ENCODE results near the gene ZFP57.

The ZFP57 gene

DNA sequence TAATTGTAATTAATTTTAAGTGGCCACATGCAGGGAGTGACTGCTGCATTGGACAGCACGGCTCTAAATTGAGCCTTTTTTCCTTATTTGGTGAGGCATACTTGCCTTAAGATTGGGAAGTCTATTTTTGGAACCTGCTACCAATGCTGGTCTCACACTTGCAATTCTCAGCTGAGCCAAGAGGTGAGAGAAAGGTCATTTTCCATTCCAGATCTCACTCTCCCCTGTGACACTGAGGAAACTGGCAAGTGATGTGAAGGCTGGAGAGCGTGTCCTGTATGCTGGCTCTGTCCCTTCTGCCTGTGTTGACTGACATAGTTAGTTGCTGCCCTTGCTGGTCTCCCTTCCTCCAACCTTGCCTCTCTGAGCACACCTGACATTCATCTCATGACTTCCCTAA, 24.8 kb downstream of the ZFP57 start:
- Mint-ChIP-seq H3K4me1 (ENCODE audit: low read depth in 2 of 2) (peaks cover 5% of the 10 kb centered on the region in 2 donors), H3K36me3 (ENCODE audit: insufficient read depth) (no peaks in the 10 kb centered on the region), H3K9me3 (no peaks in the 10 kb centered on the region), H3K4me3 (no peak overlapping the region), H3K27me3 (peaks cover 46 to 69% of the 10 kb centered on the region in 2 donors), H3K27ac (no peak overlapping the region)
- no peak for ATAC-seq (replicated peaks)
- DNase-seq: no peak

DNA sequence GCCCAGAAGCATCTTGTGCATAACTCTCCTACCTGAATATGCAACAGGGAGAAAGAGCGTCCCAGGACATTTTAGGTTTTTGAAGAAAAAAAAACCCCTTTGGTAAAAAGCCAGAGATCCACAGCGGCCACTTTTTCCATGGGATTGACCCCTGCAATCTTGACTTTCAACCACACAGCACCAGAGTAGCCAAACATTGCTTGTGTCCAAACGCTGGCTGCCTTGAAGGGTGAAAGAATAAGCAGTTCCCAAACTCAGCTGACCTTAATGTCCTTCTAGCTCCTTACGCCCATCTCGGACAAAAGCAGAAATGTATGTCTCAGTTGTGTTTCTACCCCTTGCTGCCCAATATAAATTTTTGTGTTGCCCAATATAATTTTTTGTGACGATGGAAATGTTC, 25.3 kb downstream of the ZFP57 start:
- no peak for DNase-seq
- H3K27me3 Mint-ChIP-seq: peaks cover 41 to 64% of the 10 kb centered on the region in 2 donors
- peaks cover 5% of the 10 kb centered on the region in 2 donors for H3K4me1 Mint-ChIP-seq (ENCODE audit: low read depth in 2 of 2)
- no peaks in the 10 kb centered on the region for H3K9me3 Mint-ChIP-seq
- H3K4me3 Mint-ChIP-seq: no peak overlapping the region
- no peak for ATAC-seq (replicated peaks)
- no peak overlapping the region for H3K27ac Mint-ChIP-seq
- H3K36me3 Mint-ChIP-seq (ENCODE audit: insufficient read depth): no peaks in the 10 kb centered on the region

DNA sequence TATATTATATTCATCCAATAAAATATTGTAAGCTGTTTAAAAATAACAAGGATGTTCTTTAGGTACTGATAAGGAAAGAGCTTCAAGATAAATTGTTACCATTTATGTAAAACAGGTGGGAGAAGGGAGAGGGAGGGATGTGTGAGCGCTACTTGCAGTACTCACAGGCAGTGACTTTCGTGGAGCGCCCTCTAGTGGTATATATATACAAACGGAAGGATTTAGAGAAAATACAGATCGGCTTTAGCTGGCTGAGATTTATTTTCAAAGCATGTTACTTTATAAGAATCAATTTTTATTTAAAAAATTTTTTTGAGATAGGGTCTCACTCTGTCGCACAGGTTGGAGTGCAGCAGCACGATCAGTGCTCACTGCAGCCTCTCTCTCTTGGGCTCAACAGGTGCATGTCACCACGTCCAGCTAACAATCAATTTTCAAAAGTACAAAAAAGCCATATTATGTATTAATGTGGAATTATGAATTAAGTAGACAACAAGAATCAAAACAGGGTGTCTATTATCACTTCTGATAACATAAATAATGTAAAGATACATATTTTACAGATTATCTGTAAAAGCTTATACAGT, 27.4 kb downstream of the ZFP57 start:
- no peak for ATAC-seq (replicated peaks)
- H3K36me3 Mint-ChIP-seq (ENCODE audit: insufficient read depth): peaks cover 14% of the 10 kb centered on the region
- no peak overlapping the region for H3K27ac Mint-ChIP-seq
- H3K27me3 Mint-ChIP-seq: peaks cover 39 to 49% of the 10 kb centered on the region in 2 donors
- peak; percentile 31 to 44 (median 36) for DNase-seq
- no peak overlapping the region for H3K4me3 Mint-ChIP-seq
- peaks cover 10 to 14% of the 10 kb centered on the region in 2 donors for H3K4me1 Mint-ChIP-seq (ENCODE audit: low read depth in 2 of 2)
- H3K9me3 Mint-ChIP-seq: no peaks in the 10 kb centered on the region

DNA sequence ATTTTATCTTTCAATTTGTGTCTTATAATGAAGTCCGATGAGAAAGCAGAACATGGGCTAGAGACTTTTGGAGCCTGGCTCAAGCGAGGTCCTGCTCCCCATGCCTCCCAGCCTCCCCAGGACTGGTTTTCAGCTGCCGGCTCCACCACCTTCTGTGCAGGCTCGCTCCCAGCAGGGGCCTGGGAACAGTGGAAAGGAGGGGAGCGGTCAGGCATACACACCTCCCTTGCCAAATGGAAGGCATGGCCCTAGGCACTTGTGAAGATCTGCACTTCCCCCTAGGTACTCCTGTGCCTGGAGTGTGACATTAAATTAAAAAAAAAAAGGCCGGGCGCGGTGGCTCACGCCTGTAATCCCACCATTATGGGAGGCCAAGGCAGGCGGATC, 28.8 kb downstream of the ZFP57 start:
- H3K36me3 Mint-ChIP-seq (ENCODE audit: insufficient read depth): peaks cover 14% of the 10 kb centered on the region
- no peak overlapping the region for H3K27ac Mint-ChIP-seq
- peaks cover 25 to 36% of the 10 kb centered on the region in 2 donors for H3K27me3 Mint-ChIP-seq
- no peak for ATAC-seq (replicated peaks)
- no peak overlapping the region for H3K4me3 Mint-ChIP-seq
- no peak for DNase-seq
- H3K9me3 Mint-ChIP-seq: no peaks in the 10 kb centered on the region
- H3K4me1 Mint-ChIP-seq (ENCODE audit: low read depth in 2 of 2): peaks cover 10 to 14% of the 10 kb centered on the region in 2 donors

DNA sequence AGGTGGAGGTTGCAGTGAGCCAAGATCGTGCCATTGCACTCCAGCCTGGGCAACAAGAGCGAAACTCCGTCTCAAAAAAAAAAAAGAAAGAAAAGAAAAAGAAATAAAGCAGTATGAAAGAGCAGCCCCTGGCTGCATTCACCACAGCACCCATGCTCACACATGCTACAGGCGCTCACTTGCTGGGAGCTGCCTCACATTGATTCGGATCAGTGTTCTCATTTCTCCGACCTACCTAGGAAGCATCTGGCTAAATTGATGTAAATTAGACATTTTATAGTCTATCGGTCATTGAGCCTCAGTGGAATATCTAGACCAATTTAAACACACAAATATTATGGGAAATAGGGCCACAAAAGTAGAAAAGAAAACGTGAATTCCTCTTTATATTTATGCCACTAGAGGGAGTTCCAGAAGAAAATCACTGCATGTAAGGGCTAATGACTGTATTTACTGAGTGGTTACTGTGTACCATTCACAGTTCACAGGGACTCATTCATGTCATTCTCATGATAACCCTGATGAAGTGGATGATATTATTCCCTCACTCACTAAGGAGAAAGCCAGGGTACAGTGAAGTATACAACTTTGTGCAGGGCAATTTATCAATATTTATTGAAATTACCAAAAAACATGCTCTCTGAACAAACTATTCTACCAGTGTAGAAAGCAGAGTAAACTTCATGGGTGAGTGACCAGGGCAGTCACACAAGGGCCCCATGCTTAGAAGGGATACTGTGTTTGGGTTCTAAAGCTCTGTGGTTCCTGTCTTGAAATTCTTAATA, 29.3 kb downstream of the ZFP57 start:
- H3K27me3 Mint-ChIP-seq: peaks cover 21 to 30% of the 10 kb centered on the region in 2 donors
- H3K36me3 Mint-ChIP-seq (ENCODE audit: insufficient read depth): peaks cover 14% of the 10 kb centered on the region
- no peaks in the 10 kb centered on the region for H3K9me3 Mint-ChIP-seq
- no peak overlapping the region for H3K4me3 Mint-ChIP-seq
- H3K27ac Mint-ChIP-seq: no peak overlapping the region
- DNase-seq: no peak
- H3K4me1 Mint-ChIP-seq (ENCODE audit: low read depth in 2 of 2): peaks cover 10 to 14% of the 10 kb centered on the region in 2 donors
- ATAC-seq (replicated peaks): no peak

DNA sequence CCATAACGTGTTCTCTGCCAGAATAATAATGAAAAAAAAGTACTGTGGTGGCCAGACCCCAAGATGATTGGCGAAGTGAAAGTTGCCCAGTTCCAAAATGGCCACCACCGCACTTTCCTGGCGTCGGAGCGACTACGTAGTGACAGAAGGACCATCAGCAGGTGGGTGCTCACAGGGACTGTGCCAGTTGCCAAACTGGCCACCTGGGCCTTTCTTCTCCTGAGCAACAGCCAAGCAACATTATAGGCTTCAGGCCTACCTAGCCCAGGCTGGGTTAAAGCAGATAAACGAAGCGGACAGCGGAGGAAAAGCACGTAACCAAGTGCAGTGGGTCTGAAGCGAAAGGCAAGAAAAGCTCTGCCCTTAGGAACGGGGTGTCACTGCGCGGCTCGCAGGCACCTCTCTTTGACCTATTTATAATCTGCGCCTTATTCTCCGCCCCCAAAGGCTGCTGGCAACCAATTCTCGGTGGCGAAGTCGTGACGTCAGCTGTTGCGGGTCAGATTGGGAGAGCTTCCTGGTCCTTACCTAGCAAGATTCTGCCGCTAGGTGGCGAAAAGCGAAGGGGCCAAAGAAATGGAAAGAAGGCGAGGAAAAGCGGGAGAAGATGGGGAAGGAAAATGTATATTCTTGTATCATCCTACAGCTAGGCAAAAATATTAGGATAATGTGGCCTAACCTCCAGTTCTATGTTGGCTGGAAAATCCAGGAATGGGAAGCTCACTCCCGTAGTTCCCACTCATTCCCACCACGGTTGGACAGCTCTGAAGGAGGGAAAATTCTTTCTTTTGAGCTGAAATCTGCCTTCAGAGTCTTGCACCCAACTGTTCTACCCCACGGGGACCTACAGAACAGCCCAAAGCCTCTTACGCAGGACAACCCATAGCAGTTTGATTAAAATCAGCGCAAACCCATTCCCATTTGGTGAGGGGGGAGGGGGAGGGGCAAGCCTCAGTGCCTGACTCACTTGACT, 31.0 kb downstream of the ZFP57 start:
- ATAC-seq (replicated peaks) (peak; percentile 93), DNase-seq (peak; percentile 98 to 99 (median 98))
- Mint-ChIP-seq H3K27me3 (peaks cover 8 to 14% of the 10 kb centered on the region in 2 donors), H3K4me3 (peak overlapping the region; percentile 95 to 97), H3K4me1 (ENCODE audit: low read depth in 2 of 2) (peaks cover 10 to 14% of the 10 kb centered on the region in 2 donors), H3K36me3 (ENCODE audit: insufficient read depth) (peaks cover 14% of the 10 kb centered on the region), H3K27ac (peak overlapping the region; percentile 99), H3K9me3 (no peaks in the 10 kb centered on the region)

DNA sequence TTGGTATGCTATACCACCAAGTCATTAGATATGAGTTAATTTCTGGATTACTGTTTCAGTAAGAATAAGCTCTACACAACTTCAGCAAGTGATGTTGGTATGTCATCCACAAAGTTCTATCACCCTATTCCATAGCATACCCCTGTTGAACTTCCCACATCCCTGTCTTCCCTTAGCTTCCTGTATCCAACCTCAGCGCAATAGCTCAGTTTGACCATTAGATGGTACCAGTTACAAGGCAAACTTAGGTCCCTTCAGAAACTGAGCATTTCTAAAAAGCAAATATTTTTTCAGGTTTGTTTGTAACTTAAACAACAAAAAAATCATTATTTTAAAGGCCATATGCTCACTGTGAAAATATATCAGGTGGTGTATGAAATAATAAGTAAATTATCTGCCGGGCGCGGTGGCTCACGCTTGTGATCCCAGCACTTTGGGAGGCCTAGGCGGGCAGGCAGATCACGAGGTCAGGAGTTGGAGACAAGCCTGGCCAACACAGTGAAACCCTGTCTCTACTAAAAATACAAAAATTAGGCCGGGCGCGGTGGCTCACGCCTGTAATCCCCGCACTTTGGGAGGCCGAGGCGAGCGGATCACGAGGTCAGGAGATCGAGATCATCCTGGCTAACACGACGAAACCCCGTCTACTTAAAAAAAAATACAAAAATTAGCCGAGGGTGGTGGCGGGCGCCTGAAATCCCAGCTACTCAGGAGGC, 32.9 kb downstream of the ZFP57 start:
- Mint-ChIP-seq H3K27me3 (no peaks in the 10 kb centered on the region), H3K36me3 (ENCODE audit: insufficient read depth) (peaks cover 14% of the 10 kb centered on the region), H3K4me1 (ENCODE audit: low read depth in 2 of 2) (peaks cover 10 to 14% of the 10 kb centered on the region in 2 donors), H3K27ac (peak overlapping the region in 1 of 2 donors; percentile 25), H3K9me3 (no peaks in the 10 kb centered on the region), H3K4me3 (peak overlapping the region in 1 of 2 donors; percentile 95)
- DNase-seq: no peak
- ATAC-seq (replicated peaks): no peak

DNA sequence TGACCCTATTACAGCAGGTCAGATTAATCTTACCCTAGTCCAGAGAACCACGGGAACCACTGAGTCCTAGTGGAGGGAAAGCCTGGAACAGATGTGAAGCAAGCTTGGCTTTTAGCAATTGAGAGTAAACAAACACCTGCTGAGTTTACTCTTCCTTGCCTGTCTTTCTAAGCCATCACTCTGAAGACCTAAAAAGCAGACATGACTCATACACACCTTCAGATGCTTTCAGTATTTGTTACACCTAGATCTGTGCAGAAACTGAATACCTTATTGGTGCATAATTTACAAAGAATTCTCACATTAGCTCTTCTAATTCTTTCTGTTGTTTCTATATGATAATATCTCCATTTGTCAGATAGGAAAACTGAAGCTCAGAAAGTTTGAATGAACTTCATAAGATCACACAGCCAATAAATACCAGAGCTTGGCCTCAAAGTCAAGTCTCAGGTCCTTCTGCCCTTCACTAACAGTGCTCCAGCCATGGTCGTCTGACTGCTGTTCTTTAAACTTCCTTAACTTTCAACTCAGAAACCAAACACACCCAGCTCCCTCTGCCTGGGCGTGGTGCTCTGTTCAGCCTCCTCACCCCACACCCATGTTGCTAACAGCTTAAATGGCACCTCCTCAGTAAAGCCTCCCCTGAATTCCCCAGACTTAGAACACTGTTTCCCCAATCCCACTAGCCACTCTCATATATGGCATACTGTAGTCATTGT, 39.4 kb downstream of the ZFP57 start:
- Mint-ChIP-seq H3K9me3 (no peaks in the 10 kb centered on the region), H3K4me1 (ENCODE audit: low read depth in 2 of 2) (peaks cover 4 to 8% of the 10 kb centered on the region in 2 donors), H3K36me3 (ENCODE audit: insufficient read depth) (no peaks in the 10 kb centered on the region), H3K4me3 (no peak overlapping the region), H3K27me3 (peaks cover 0 to 10% of the 10 kb centered on the region in 2 donors), H3K27ac (peak overlapping the region in 1 of 2 donors; percentile 20)
- ATAC-seq (replicated peaks) (peak; percentile 36), DNase-seq (no peak)

DNA sequence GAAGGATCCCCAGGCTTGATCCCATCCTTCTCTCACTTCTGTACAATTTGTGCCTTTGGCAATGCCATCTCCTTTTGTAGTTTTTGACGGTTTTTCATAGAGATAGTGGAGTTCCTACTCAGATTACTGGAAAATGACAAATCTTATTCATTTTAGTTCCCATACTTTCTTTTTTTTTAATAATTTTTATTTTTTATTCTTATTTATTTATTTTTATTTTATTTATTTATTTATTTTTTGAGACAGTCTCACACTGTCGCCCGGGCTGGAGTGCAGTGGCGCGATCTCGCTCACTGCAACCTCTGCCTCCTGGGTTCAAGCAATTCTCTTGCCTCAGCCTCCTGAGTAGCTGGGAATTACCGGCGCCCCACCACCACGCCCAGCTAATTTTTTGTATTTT, 43.7 kb downstream of the ZFP57 start:
- peaks cover 2 to 16% of the 10 kb centered on the region in 2 donors for H3K27me3 Mint-ChIP-seq
- DNase-seq (no peak), ATAC-seq (replicated peaks) (no peak)
- H3K9me3 Mint-ChIP-seq: no peaks in the 10 kb centered on the region
- no peak overlapping the region for H3K27ac Mint-ChIP-seq
- peaks cover 12 to 16% of the 10 kb centered on the region in 2 donors for H3K4me1 Mint-ChIP-seq (ENCODE audit: low read depth in 2 of 2)
- H3K4me3 Mint-ChIP-seq: no peak overlapping the region
- no peaks in the 10 kb centered on the region for H3K36me3 Mint-ChIP-seq (ENCODE audit: insufficient read depth)

DNA sequence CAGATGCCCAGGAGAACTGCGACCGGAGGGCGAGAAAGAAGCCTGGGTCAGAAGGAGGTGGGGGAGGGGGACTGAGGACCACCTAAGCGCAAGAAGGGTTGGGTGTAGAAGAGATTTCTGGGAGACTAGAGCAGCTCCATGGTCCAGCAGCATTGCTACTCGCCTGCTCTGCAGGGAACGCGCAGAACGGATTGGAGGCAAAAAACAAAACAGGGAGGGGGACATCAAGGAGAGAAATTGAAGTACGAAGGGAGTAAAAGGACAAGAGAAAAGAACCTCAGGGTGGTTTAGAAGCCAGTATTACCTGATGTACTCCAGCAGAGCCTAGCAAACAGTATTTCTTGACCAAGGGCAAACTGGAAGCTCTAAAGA, 47.4 kb downstream of the ZFP57 start:
- no peak for ATAC-seq (replicated peaks)

DNA sequence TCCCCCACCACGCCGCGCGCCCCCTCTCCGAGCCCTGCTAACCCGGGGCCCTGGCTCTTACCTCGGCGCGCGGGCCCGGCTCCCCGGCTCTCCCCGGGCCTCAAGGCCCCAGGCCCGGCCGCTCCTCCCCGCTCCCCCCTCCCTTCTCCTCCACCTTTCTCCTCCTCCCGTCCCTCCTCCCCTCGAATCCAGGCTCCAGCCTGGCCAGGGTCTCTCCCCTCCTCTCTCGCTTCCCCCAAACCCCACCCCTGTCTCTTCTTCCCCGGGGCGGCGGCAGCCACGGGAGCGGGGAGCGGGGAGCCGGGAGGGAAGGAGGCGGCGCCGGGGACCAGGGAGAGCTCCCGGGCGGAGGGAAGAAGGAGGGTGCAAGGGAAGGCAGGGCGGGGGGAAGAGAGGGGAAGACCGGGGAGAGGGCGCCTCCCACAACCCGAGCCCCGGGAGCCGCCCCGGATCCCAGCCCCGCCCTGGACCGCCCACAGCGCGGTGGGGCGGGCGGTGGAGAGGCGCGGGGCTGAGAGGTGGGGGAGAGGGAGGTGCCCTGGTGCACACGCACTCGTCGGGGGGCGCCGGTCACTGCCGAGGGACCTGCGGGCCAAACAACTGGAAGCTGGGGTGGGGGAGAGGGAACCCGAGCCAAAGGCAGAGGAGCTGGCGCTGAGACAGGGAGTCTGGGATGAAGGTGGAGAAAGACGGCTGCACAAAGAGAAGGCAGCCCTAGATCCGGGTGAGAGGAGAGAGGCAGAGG, 48.0 kb downstream of the ZFP57 start, which contains the start of gene GABBR1:
Gene GABBR1, minus strand, starts transcription at position 395 of the 745 bp plus-strand sequence. CDS start 798 bp downstream, outside the sequence.
- Mint-ChIP-seq H3K4me1 (ENCODE audit: low read depth in 2 of 2) (peaks cover 28 to 32% of the 10 kb centered on the region in 2 donors), H3K36me3 (ENCODE audit: insufficient read depth) (no peaks in the 10 kb centered on the region), H3K4me3 (peak within 1 kb of the TSS; percentile 79 to 90), H3K27ac (peak within 1 kb of the TSS; percentile 41 to 68), H3K9me3 (no peaks in the 10 kb centered on the region), H3K27me3 (peaks cover 15 to 20% of the 10 kb centered on the region in 2 donors)
- DNase-seq (peak; percentile 40 to 54 (median 48)), ATAC-seq (replicated peaks) (peak; percentile 77)

More for the DNA sequence above, 47.4 kb downstream of the ZFP57 start:
- Mint-ChIP-seq H3K4me3 (peak overlapping the region; percentile 79 to 90), H3K9me3 (no peaks in the 10 kb centered on the region), H3K36me3 (ENCODE audit: insufficient read depth) (no peaks in the 10 kb centered on the region), H3K27ac (peak overlapping the region; percentile 41 to 68), H3K4me1 (ENCODE audit: low read depth in 2 of 2) (peaks cover 25 to 27% of the 10 kb centered on the region in 2 donors), H3K27me3 (peaks cover 15 to 24% of the 10 kb centered on the region in 2 donors)
- DNase-seq: no peak

All from effector memory CD8-positive, alpha-beta T cell (primary cell).